Fibroblast of mammary gland (primary cell): ENCODE measurements around the gene GRIK1.

Experiments used
- DNase-seq: peaks from one replicate; pipeline ENCODE4 v3.0.0-alpha.2; 2010; ENCODE audit warnings: low read depth
- H3K4me3 ChIP-seq: 2 replicates; pipeline ENCODE4 v1.5.1; 2011; ENCODE audit warnings: low read depth, mild to moderate bottlenecking, low read length, moderate library complexity; ENCODE audit not compliant: control insufficient read depth
- CTCF ChIP-seq: conservative IDR thresholded peaks from 2 replicates; pipeline ENCODE4 v1.5.1; 2011; ENCODE audit warnings: low read depth, low read length, inconsistent platforms; ENCODE audit not compliant: control insufficient read depth, insufficient read depth

Gene GRIK1

GRCh38 chr21:29947119-29947518 is 7.3 kb upstream of the GRIK1 start:
- no peak overlapping the region for H3K4me3 ChIP-seq
- TF ChIP-seq CTCF = no peak
- DNase-seq = no peak

- peak; percentile 27 for TF ChIP-seq CTCF
- DNase-seq = peak; percentile 2
- no peak overlapping the region for H3K4me3 ChIP-seq
These were observed 4.1 kb upstream of the GRIK1 start for GRCh38 chr21:29943885-29944284.

GRCh38 chr21:29942034-29942433 is 2.2 kb upstream of the GRIK1 start:
- DNase-seq = no peak
- H3K4me3 ChIP-seq = no peak overlapping the region
- TF ChIP-seq CTCF = no peak

- no peak for TF ChIP-seq CTCF
- no peak overlapping the region for H3K4me3 ChIP-seq
- DNase-seq = no peak
These were observed 1.2 kb upstream of the GRIK1 start for GRCh38 chr21:29940991-29941390.

- no peak for DNase-seq
- no peak overlapping the region for H3K4me3 ChIP-seq
- no peak for TF ChIP-seq CTCF
These were observed 565 bp upstream of the GRIK1 start for GRCh38 chr21:29940361-29940760.

GRCh38 chr21:29939104-29939923 is 482 bp downstream of the GRIK1 start:
- peak; percentile 2 for DNase-seq
- no peak for TF ChIP-seq CTCF
- H3K4me3 ChIP-seq = peak overlapping the region; percentile 39
